Esophagus muscularis mucosa (tissue), 4 donors: ENCODE measurements around the gene RHBDD2. TPM values are rescaled to one million over a fixed set of nuclear protein-coding genes. Genes with fewer than 3 reads are reported as not detected.
"Not testable (repeated sequence)": the region's sequence is repeated elsewhere in the genome, so short reads cannot be mapped to it uniquely, and the experiment has no call there.

Experiments used
- DNase-seq: peaks from one replicate; pipeline ENCODE4 v3.0.0-alpha.2; 2017; ENCODE audit errors: extremely low spot score
- H3K27ac ChIP-seq, 4 donors: fragments of 200-600 bp; sonication (generic); replicated peaks in 1 of 4; 1 replicate in 3 of 4; 2 replicates in 1 of 4; pipeline ENCODE4 v1.5.1; 2016 to 2019; ENCODE audit warnings: mild to moderate bottlenecking in 1 of 4
- H3K27me3 ChIP-seq, 4 donors: fragments of 200-600 bp; sonication (generic); one replicate each; pipeline versions ENCODE4 v1.5.1 to v1.6.0; 2016 to 2019
- H3K36me3 ChIP-seq, 4 donors: fragments of 200-600 bp; sonication (generic); one replicate each; pipeline ENCODE4 v1.5.1; 2016 to 2019
- H3K4me1 ChIP-seq, 4 donors: fragments of 200-600 bp; sonication (generic); one replicate each; pipeline ENCODE4 v1.5.1; 2016 to 2019
- H3K4me3 ChIP-seq, 4 donors: fragments of 200-600 bp; sonication (generic); 1 replicate in 2 of 4; 2 replicates in 2 of 4; pipeline ENCODE4 v1.5.1; 2016 to 2019; ENCODE audit warnings: mild to moderate bottlenecking in 4 of 4, moderate library complexity in 1 of 4
- H3K9me3 ChIP-seq, 4 donors: fragments of 200-600 bp; sonication (generic); 1 replicate in 3 of 4; 2 replicates in 1 of 4; pipeline ENCODE4 v1.5.1; 2016 to 2019
- CTCF ChIP-seq, 3 experiments: fragments of 200-600 bp in 2 of 3; fragments of 450-650 bp in 1 of 3; sonication (generic) in 2 of 3; IDR thresholded peaks; one replicate each; pipeline ENCODE4 v1.5.1; 2017 to 2019; ENCODE audit warnings: antibody characterized with exemption in 3 of 3, mild to moderate bottlenecking in 2 of 3, moderate library complexity in 1 of 3
- EP300 ChIP-seq: sonication (generic); formaldehyde crosslinking; IDR thresholded peaks from one replicate; pipeline ENCODE4 v1.6.1; 2017; ENCODE audit warnings: antibody characterized with exemption
- POLR2A ChIP-seq: fragments of 450-650 bp; IDR thresholded peaks from one replicate; pipeline ENCODE4 v1.6.1; 2017; ENCODE audit warnings: antibody characterized with exemption, moderate library complexity, mild to moderate bottlenecking, low read depth
- POLR2AphosphoS5 ChIP-seq, 2 donors: sonication (generic); formaldehyde crosslinking; IDR thresholded peaks; one replicate each; pipeline ENCODE4 v1.6.1; 2017; ENCODE audit warnings: antibody characterized with exemption in 2 of 2
- WGBS: methylation state at CpG from one replicate; pipeline ENCODE4 v1.1.5; 2018; 5-methylcytosine and 5-hydroxymethylcytosine counted together
- intact Hi-C: fragments of 100-400 bp; cut with DNase I; formaldehyde crosslinking; loops from one replicate; pipeline ENCODE4 v1.15.1; 2023
- total RNA-seq, 4 donors: library from RNA; depleted of rRNA; stranded (reverse); fragments of >200 nt; gene quantifications; one replicate each; pipeline versions ENCODE4 v1.1.0 to v1.2.1, GENCODE V29; 2016

Gene RHBDD2
- total RNA-seq, 4 donors from 2014 or later = 19.1 to 40.2 (median 32.6) TPM

- Histone ChIP-seq H3K9me3 (no peaks in the 10 kb centered on the region), H3K27me3 (no peaks in the 10 kb centered on the region), H3K36me3 (peaks cover 37 to 53% (median 50%) of the 10 kb centered on the region in 4 donors), H3K4me1 (peaks cover 0 to 8% (median 4%) of the 10 kb centered on the region in 4 donors), H3K4me3 (no peak overlapping the region), H3K27ac (no peak overlapping the region)
- DNase-seq = no peak
- TF ChIP-seq EP300 = no peak
- TF ChIP-seq CTCF (IDR thresholded peaks at IDR 0.05) = no peak
- TF ChIP-seq POLR2A = no peak
- TF ChIP-seq POLR2AphosphoS5 (IDR thresholded peaks at IDR 0.05) = no peak
- 85% methylated on average over 21 of the region's 23 CpGs for WGBS
- intact Hi-C loops = no loop called here
Measured at GRCh38 chr7:75888464-75889222, 9.8 kb downstream of the RHBDD2 start.

- Histone ChIP-seq H3K36me3 (peaks cover 30 to 46% (median 43%) of the 10 kb centered on the region in 4 donors), H3K27me3 (no peaks in the 10 kb centered on the region), H3K4me3 (no peak overlapping the region), H3K9me3 (no peaks in the 10 kb centered on the region), H3K27ac (no peak overlapping the region), H3K4me1 (peaks cover 0 to 8% (median 4%) of the 10 kb centered on the region in 4 donors)
- TF ChIP-seq POLR2A = no peak
- TF ChIP-seq POLR2AphosphoS5 (IDR thresholded peaks at IDR 0.05) = no peak
- TF ChIP-seq CTCF (IDR thresholded peaks at IDR 0.05) = no peak
- no peak for TF ChIP-seq EP300
- WGBS = 89% methylated on average over 11 of the region's 11 CpGs
- intact Hi-C loops = no loop called here
- no peak for DNase-seq
Measured at GRCh38 chr7:75889223-75889825, 10.5 kb downstream of the RHBDD2 start.

GRCh38 chr7:75889826-75890225 lies 11.0 kb downstream of the RHBDD2 start:
- no peak for DNase-seq
- H3K4me3 ChIP-seq = no peak overlapping the region
- H3K27ac ChIP-seq = no peak overlapping the region
- TF ChIP-seq CTCF (IDR thresholded peaks at IDR 0.05) (no peak), POLR2A (no peak), POLR2AphosphoS5 (IDR thresholded peaks at IDR 0.05) (no peak), EP300 (no peak)
- H3K36me3 ChIP-seq = peaks cover 25 to 41% (median 38%) of the 10 kb centered on the region in 4 donors
- H3K9me3 ChIP-seq = no peaks in the 10 kb centered on the region
- intact Hi-C loops = no loop called here
- no CpG with 5 or more reads among the region's 11 CpGs for WGBS
- peaks cover 0 to 8% (median 4%) of the 10 kb centered on the region in 4 donors for H3K4me1 ChIP-seq
- H3K27me3 ChIP-seq = no peaks in the 10 kb centered on the region

- H3K27me3 ChIP-seq, DNase-seq, intact Hi-C loops, H3K9me3 ChIP-seq, H3K4me3 ChIP-seq, H3K27ac ChIP-seq, H3K4me1 ChIP-seq: not testable (repeated sequence)
- peaks cover 16 to 27% (median 24%) of the 10 kb centered on the region in 4 donors for H3K36me3 ChIP-seq
- 83% methylated on average over 7 of the region's 7 CpGs for WGBS
Measured at GRCh38 chr7:75891237-75891636, 12.4 kb downstream of the RHBDD2 start.

GRCh38 chr7:75891815-75892411 lies 13.1 kb downstream of the RHBDD2 start:
- peaks cover 0 to 8% (median 4%) of the 10 kb centered on the region in 4 donors for H3K4me1 ChIP-seq
- no peak for TF ChIP-seq POLR2AphosphoS5 (IDR thresholded peaks at IDR 0.05)
- TF ChIP-seq CTCF (IDR thresholded peaks at IDR 0.05) = no peak
- TF ChIP-seq POLR2A = no peak
- no peak for TF ChIP-seq EP300
- 88% methylated on average over 7 of the region's 7 CpGs for WGBS
- no peak overlapping the region for H3K27ac ChIP-seq
- no peaks in the 10 kb centered on the region for H3K27me3 ChIP-seq
- H3K9me3 ChIP-seq = no peaks in the 10 kb centered on the region
- peaks cover 11 to 21% (median 18%) of the 10 kb centered on the region in 4 donors for H3K36me3 ChIP-seq
- no peak overlapping the region for H3K4me3 ChIP-seq
- intact Hi-C loops = no loop called here
- DNase-seq = no peak
